Measurements from ENCODE around the gene SFRP2.

DNA sequence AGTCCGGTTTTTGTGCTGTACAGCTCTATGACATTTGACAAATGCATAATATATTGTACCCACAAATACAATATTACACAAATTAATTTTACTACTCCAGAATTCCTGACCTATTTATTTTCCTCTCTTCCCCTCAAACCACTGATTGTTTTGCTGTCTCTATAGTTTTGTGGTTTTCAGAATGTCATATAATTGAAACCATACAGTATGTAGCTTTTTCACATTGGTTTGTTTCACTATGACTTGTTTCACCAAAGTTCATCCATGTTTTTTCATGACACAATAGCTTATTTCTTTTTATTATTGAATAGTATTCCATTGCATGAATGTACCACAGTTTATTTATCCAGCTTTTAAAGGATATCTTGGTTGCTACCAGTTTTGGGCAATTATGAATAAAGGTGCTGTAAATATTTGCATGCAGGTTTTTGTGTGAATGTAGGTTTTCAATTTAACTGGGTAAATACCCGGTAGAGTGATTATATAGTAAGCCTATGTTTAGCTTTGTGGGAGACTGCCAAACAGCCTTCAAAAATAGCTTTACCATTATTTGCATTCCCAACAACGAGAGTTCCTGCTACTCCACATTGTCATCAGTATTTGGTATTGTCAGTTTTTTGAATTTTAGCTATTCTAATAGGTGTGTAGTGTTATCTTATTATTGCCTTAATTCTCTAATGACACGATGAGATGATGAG is 55.0 kb downstream of the SFRP2 start:
- TF ChIP-seq, protein P1, sequence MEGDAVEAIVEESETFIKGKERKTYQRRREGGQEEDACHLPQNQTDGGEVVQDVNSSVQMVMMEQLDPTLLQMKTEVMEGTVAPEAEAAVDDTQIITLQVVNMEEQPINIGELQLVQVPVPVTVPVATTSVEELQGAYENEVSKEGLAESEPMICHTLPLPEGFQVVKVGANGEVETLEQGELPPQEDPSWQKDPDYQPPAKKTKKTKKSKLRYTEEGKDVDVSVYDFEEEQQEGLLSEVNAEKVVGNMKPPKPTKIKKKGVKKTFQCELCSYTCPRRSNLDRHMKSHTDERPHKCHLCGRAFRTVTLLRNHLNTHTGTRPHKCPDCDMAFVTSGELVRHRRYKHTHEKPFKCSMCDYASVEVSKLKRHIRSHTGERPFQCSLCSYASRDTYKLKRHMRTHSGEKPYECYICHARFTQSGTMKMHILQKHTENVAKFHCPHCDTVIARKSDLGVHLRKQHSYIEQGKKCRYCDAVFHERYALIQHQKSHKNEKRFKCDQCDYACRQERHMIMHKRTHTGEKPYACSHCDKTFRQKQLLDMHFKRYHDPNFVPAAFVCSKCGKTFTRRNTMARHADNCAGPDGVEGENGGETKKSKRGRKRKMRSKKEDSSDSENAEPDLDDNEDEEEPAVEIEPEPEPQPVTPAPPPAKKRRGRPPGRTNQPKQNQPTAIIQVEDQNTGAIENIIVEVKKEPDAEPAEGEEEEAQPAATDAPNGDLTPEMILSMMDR (IDR thresholded peaks at IDR 0.05) = no peak
- TF ChIP-seq POLR2AphosphoS5 (IDR thresholded peaks at IDR 0.05) = no peak

Data from breast epithelium (tissue), 3 donors.